ENCODE results near the gene ESR1.

ESR1 gene

GRCh38 chr6:152034631-152035030 is 227.1 kb downstream of the ESR1 start:
- Histone ChIP-seq H3K27ac (no peak overlapping the region), H3K27me3 (no peaks in the 10 kb centered on the region), H4K20me1 (no peaks in the 10 kb centered on the region), H3K9ac (no peak overlapping the region), H3K36me3 (no peaks in the 10 kb centered on the region), H3K4me1 (no peaks in the 10 kb centered on the region), H3K4me3 (no peak overlapping the region), H3K4me2 (no peak overlapping the region), H3K9me3 (no peaks in the 10 kb centered on the region)
- TF ChIP-seq Cebpa-rat (IDR thresholded peaks at IDR 0.05), result no peak

- Histone ChIP-seq H3K9me3 (no peaks in the 10 kb centered on the region), H4K20me1 (no peaks in the 10 kb centered on the region), H3K4me2 (no peak overlapping the region), H3K9ac (no peak overlapping the region), H3K4me3 (no peak overlapping the region), H3K4me1 (no peaks in the 10 kb centered on the region), H3K27ac (no peak overlapping the region), H3K36me3 (no peaks in the 10 kb centered on the region), H3K27me3 (no peaks in the 10 kb centered on the region)
- no peak for TF ChIP-seq Cebpa-rat (IDR thresholded peaks at IDR 0.05)
Measured at GRCh38 chr6:152046118-152046517, 238.6 kb downstream of the ESR1 start.

- H3K27ac ChIP-seq, result no peak overlapping the region
- H3K36me3 ChIP-seq, result no peaks in the 10 kb centered on the region
- TF ChIP-seq Cebpa-rat (IDR thresholded peaks at IDR 0.05), result no peak
- H4K20me1 ChIP-seq, result no peaks in the 10 kb centered on the region
- H3K4me1 ChIP-seq, result no peaks in the 10 kb centered on the region
- H3K4me3 ChIP-seq, result no peak overlapping the region
- no peak overlapping the region for H3K9ac ChIP-seq
- no peaks in the 10 kb centered on the region for H3K27me3 ChIP-seq
- H3K4me2 ChIP-seq, result no peak overlapping the region
- H3K9me3 ChIP-seq, result no peaks in the 10 kb centered on the region
Measured at GRCh38 chr6:152048921-152049320, 241.4 kb downstream of the ESR1 start.

- no peaks in the 10 kb centered on the region for H4K20me1 ChIP-seq
- TF ChIP-seq Cebpa-rat (IDR thresholded peaks at IDR 0.05), result no peak
- H3K4me2 ChIP-seq, result no peak overlapping the region
- no peaks in the 10 kb centered on the region for H3K27me3 ChIP-seq
- no peaks in the 10 kb centered on the region for H3K9me3 ChIP-seq
- H3K9ac ChIP-seq, result no peak overlapping the region
- H3K36me3 ChIP-seq, result no peaks in the 10 kb centered on the region
- no peaks in the 10 kb centered on the region for H3K4me1 ChIP-seq
- no peak overlapping the region for H3K4me3 ChIP-seq
- H3K27ac ChIP-seq, result no peak overlapping the region
Measured at GRCh38 chr6:152049502-152049901, 242.0 kb downstream of the ESR1 start.

GRCh38 chr6:152050451-152051195 is 243.1 kb downstream of the ESR1 start:
- Histone ChIP-seq H3K4me2 (no peak overlapping the region), H3K4me3 (no peak overlapping the region), H4K20me1 (no peaks in the 10 kb centered on the region), H3K27me3 (no peaks in the 10 kb centered on the region), H3K4me1 (no peaks in the 10 kb centered on the region), H3K9ac (no peak overlapping the region), H3K36me3 (no peaks in the 10 kb centered on the region), H3K9me3 (no peaks in the 10 kb centered on the region), H3K27ac (no peak overlapping the region)
- no peak for TF ChIP-seq Cebpa-rat (IDR thresholded peaks at IDR 0.05)

- Histone ChIP-seq H3K4me2 (no peak overlapping the region), H3K4me3 (no peak overlapping the region), H3K27ac (no peak overlapping the region), H3K9me3 (no peaks in the 10 kb centered on the region), H3K9ac (no peak overlapping the region), H4K20me1 (no peaks in the 10 kb centered on the region), H3K27me3 (no peaks in the 10 kb centered on the region), H3K4me1 (no peaks in the 10 kb centered on the region), H3K36me3 (no peaks in the 10 kb centered on the region)
- no peak for TF ChIP-seq Cebpa-rat (IDR thresholded peaks at IDR 0.05)
Measured at GRCh38 chr6:152052061-152052460, 244.6 kb downstream of the ESR1 start.

GRCh38 chr6:152053332-152053731 is 245.8 kb downstream of the ESR1 start:
- Histone ChIP-seq H4K20me1 (no peaks in the 10 kb centered on the region), H3K36me3 (no peaks in the 10 kb centered on the region), H3K4me3 (no peak overlapping the region), H3K27ac (no peak overlapping the region), H3K4me1 (no peaks in the 10 kb centered on the region), H3K27me3 (no peaks in the 10 kb centered on the region), H3K9ac (no peak overlapping the region), H3K9me3 (no peaks in the 10 kb centered on the region), H3K4me2 (no peak overlapping the region)
- no peak for TF ChIP-seq Cebpa-rat (IDR thresholded peaks at IDR 0.05)

- no peaks in the 10 kb centered on the region for H3K27me3 ChIP-seq
- H3K36me3 ChIP-seq, result no peaks in the 10 kb centered on the region
- H3K9me3 ChIP-seq, result no peaks in the 10 kb centered on the region
- H3K4me2 ChIP-seq, result no peak overlapping the region
- H4K20me1 ChIP-seq, result no peaks in the 10 kb centered on the region
- no peak overlapping the region for H3K4me3 ChIP-seq
- no peak for TF ChIP-seq Cebpa-rat (IDR thresholded peaks at IDR 0.05)
- H3K4me1 ChIP-seq, result no peaks in the 10 kb centered on the region
- H3K9ac ChIP-seq, result no peak overlapping the region
- H3K27ac ChIP-seq, result no peak overlapping the region
Measured at GRCh38 chr6:152054441-152054840, 247.0 kb downstream of the ESR1 start.

GRCh38 chr6:152055517-152055916 is 248.0 kb downstream of the ESR1 start:
- no peaks in the 10 kb centered on the region for H3K27me3 ChIP-seq
- H3K4me1 ChIP-seq, result no peaks in the 10 kb centered on the region
- H3K9ac ChIP-seq, result no peak overlapping the region
- H3K4me3 ChIP-seq, result no peak overlapping the region
- H3K36me3 ChIP-seq, result no peaks in the 10 kb centered on the region
- no peak for TF ChIP-seq Cebpa-rat (IDR thresholded peaks at IDR 0.05)
- no peaks in the 10 kb centered on the region for H4K20me1 ChIP-seq
- H3K27ac ChIP-seq, result no peak overlapping the region
- no peaks in the 10 kb centered on the region for H3K9me3 ChIP-seq
- no peak overlapping the region for H3K4me2 ChIP-seq

GRCh38 chr6:152057832-152058498 is 250.5 kb downstream of the ESR1 start:
- no peak overlapping the region for H3K4me3 ChIP-seq
- no peak overlapping the region for H3K27ac ChIP-seq
- no peaks in the 10 kb centered on the region for H3K36me3 ChIP-seq
- H3K4me1 ChIP-seq, result no peaks in the 10 kb centered on the region
- no peaks in the 10 kb centered on the region for H4K20me1 ChIP-seq
- H3K9me3 ChIP-seq, result no peaks in the 10 kb centered on the region
- TF ChIP-seq Cebpa-rat (IDR thresholded peaks at IDR 0.05), result no peak
- no peak overlapping the region for H3K9ac ChIP-seq
- no peak overlapping the region for H3K4me2 ChIP-seq
- H3K27me3 ChIP-seq, result no peaks in the 10 kb centered on the region

Data from BLaER1 (cell line).